Activated CD8-positive, alpha-beta T cell treated with anti-CD3 and anti-CD28 coated beads, Interleukin-2, amount 10 ng/mL, durations not matched to agents 7 days and 5 days (primary cell): ENCODE data around the gene MOB3C. TPM values are rescaled to one million over a fixed set of nuclear protein-coding genes. Genes with fewer than 3 reads are reported as not detected.

Source experiments
- ATAC-seq: fragments of 150-1000 bp; cut with Tn5 transposase; one replicate; pipeline ENCODE4 v1.10.0; 2021; ENCODE audit warnings: moderate library complexity
- CTCF ChIA-PET: fragments of 350-600 bp; sonication (Branson Sonifier 250); formaldehyde crosslinking; loops from one replicate; lab custom pipeline; 2021; ENCODE audit warnings: antibody characterized with exemption; lab: Charles Lee
- POLR2A ChIA-PET: fragments of 350-600 bp; sonication (Branson Sonifier 250); formaldehyde crosslinking; loops from one replicate; lab custom pipeline; 2021; ENCODE audit warnings: antibody characterized with exemption; lab: Charles Lee
- DNase-seq: peaks from one replicate; pipeline ENCODE4 v3.0.0-alpha.2; 2020
- H3K27ac Mint-ChIP-seq: one replicate; pipeline ENCODE4 v1.8.0; 2021; ENCODE audit warnings: mild to moderate bottlenecking, mixed read lengths
- H3K27me3 Mint-ChIP-seq: one replicate; pipeline ENCODE4 v1.8.0; 2021; ENCODE audit warnings: low read depth, mixed read lengths
- H3K36me3 Mint-ChIP-seq: one replicate; pipeline ENCODE4 v1.8.0; 2021; ENCODE audit warnings: low read depth, mixed read lengths
- H3K4me1 Mint-ChIP-seq: one replicate; pipeline ENCODE4 v1.8.0; 2021; ENCODE audit warnings: low read depth, mixed read lengths
- H3K4me3 Mint-ChIP-seq: one replicate; pipeline ENCODE4 v1.8.0; 2021; ENCODE audit warnings: mild to moderate bottlenecking, mixed read lengths
- H3K9me3 Mint-ChIP-seq: one replicate; pipeline ENCODE4 v1.8.0; 2022; ENCODE audit warnings: mixed read lengths; ENCODE audit not compliant: insufficient read depth
- total RNA-seq, 2 experiments: library from RNA; stranded (reverse); gene quantifications; one replicate each; pipeline ENCODE4 v1.2.3, GENCODE V29; 2021

The MOB3C gene
- total RNA-seq, 2 experiments from 2014 or later: 20.1 to 20.9 TPM

GRCh38 chr1:46569884-46570725, 46.5 kb downstream of the MOB3C start:
- ChIA-PET POLR2A (no interaction called here), CTCF (interaction anchor here (0.6 kb wide), 1 partner anchor 36 kb away, joined by 4 read pairs; no protein-coding TSS in a partner anchor)
- no peak for ATAC-seq
- no peaks in the 10 kb centered on the region for H3K27me3 Mint-ChIP-seq
- no peak overlapping the region for H3K4me3 Mint-ChIP-seq
- peaks cover 51% of the 10 kb centered on the region for H3K36me3 Mint-ChIP-seq
- H3K9me3 Mint-ChIP-seq: no peaks in the 10 kb centered on the region
- H3K27ac Mint-ChIP-seq: no peak overlapping the region
- DNase-seq: no peak
- peaks cover 14% of the 10 kb centered on the region for H3K4me1 Mint-ChIP-seq

- no peak for DNase-seq
- peaks cover 13% of the 10 kb centered on the region for H3K4me1 Mint-ChIP-seq
- H3K36me3 Mint-ChIP-seq: peaks cover 49% of the 10 kb centered on the region
- no peak for ATAC-seq
- no peak overlapping the region for H3K27ac Mint-ChIP-seq
- H3K9me3 Mint-ChIP-seq: no peaks in the 10 kb centered on the region
- H3K27me3 Mint-ChIP-seq: no peaks in the 10 kb centered on the region
- ChIA-PET POLR2A (no interaction called here), CTCF (no interaction called here)
- no peak overlapping the region for H3K4me3 Mint-ChIP-seq
Measured at GRCh38 chr1:46569116-46569515, 47.5 kb downstream of the MOB3C start.

- Mint-ChIP-seq H3K4me3 (no peak overlapping the region), H3K36me3 (peaks cover 45% of the 10 kb centered on the region), H3K4me1 (peaks cover 9% of the 10 kb centered on the region), H3K27me3 (no peaks in the 10 kb centered on the region), H3K9me3 (no peaks in the 10 kb centered on the region), H3K27ac (no peak overlapping the region)
- no peak for ATAC-seq
- DNase-seq: no peak
- POLR2A ChIA-PET: no interaction called here
- CTCF ChIA-PET: no interaction called here
Measured at GRCh38 chr1:46568461-46568891, 48.1 kb downstream of the MOB3C start.

DNA sequence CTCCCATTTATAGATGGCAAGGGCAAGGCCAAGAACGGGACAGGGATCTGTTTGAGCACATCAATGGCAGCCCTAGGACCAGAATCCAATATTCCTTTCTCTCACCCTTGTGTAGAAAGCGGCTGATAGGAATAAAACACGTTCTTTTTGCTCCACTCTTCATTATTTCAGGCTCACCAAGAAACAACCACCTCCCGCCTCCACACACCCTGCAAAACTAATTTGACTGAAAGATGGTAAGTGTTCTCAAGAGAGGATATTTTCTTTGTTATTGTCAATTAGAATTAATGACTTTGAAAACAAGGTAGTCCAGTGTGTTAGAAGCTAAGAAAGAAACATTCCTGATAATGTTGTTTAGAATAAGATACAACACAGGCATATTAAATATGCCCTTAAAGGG, 53.3 kb downstream of the MOB3C start:
- DNase-seq (no peak), ATAC-seq (no peak)
- Mint-ChIP-seq H3K9me3 (no peaks in the 10 kb centered on the region), H3K4me1 (no peaks in the 10 kb centered on the region), H3K36me3 (peaks cover 52% of the 10 kb centered on the region), H3K27ac (no peak overlapping the region), H3K4me3 (no peak overlapping the region), H3K27me3 (no peaks in the 10 kb centered on the region)
- ChIA-PET CTCF (interaction anchor here (1.0 kb wide), 1 partner anchor 28 kb away, joined by 3 read pairs; a partner anchor contains a TSS), POLR2A (no interaction called here)

GRCh38 chr1:46562498-46562897, 54.1 kb downstream of the MOB3C start:
- no peaks in the 10 kb centered on the region for H3K4me1 Mint-ChIP-seq
- no peaks in the 10 kb centered on the region for H3K9me3 Mint-ChIP-seq
- POLR2A ChIA-PET: no interaction called here
- DNase-seq (no peak), ATAC-seq (no peak)
- peaks cover 47% of the 10 kb centered on the region for H3K36me3 Mint-ChIP-seq
- no peaks in the 10 kb centered on the region for H3K27me3 Mint-ChIP-seq
- no peak overlapping the region for H3K27ac Mint-ChIP-seq
- CTCF ChIA-PET: no interaction called here
- no peak overlapping the region for H3K4me3 Mint-ChIP-seq

- H3K27me3 Mint-ChIP-seq: no peaks in the 10 kb centered on the region
- no peak overlapping the region for H3K4me3 Mint-ChIP-seq
- H3K27ac Mint-ChIP-seq: no peak overlapping the region
- ChIA-PET POLR2A (no interaction called here), CTCF (interaction anchor here (1.0 kb wide), 1 partner anchor 82 kb away, joined by 3 read pairs; no protein-coding TSS in a partner anchor)
- DNase-seq: no peak
- no peaks in the 10 kb centered on the region for H3K4me1 Mint-ChIP-seq
- H3K9me3 Mint-ChIP-seq: no peaks in the 10 kb centered on the region
- H3K36me3 Mint-ChIP-seq: peaks cover 23% of the 10 kb centered on the region
- ATAC-seq: no peak
Measured at GRCh38 chr1:46558966-46559365, 57.6 kb downstream of the MOB3C start.

GRCh38 chr1:46558141-46558963, 58.3 kb downstream of the MOB3C start:
- ChIA-PET POLR2A (no interaction called here), CTCF (interaction anchor here (1.0 kb wide), 1 partner anchor 81 kb away, joined by 3 read pairs; no protein-coding TSS in a partner anchor)

More at GRCh38 chr1:46558141-46558963, 58.3 kb downstream of the MOB3C start:
- DNase-seq (no peak), ATAC-seq (no peak)
- Mint-ChIP-seq H3K4me1 (no peaks in the 10 kb centered on the region), H3K27me3 (no peaks in the 10 kb centered on the region), H3K4me3 (no peak overlapping the region), H3K9me3 (no peaks in the 10 kb centered on the region), H3K27ac (no peak overlapping the region), H3K36me3 (peaks cover 20% of the 10 kb centered on the region)

Other genes with a start within 250 kb of the MOB3C start
- gene FAAH, start 222.5 kb downstream of the MOB3C start, total RNA-seq: 1 to 10 TPM; 3.6 to 3.9 TPM
- gene DMBX1, start 127.0 kb downstream of the MOB3C start, total RNA-seq: under 1 TPM in 1 of 2 experiments, not detected in 1; 0.08 TPM
- not detected for gene KNCN, start 65.2 kb downstream of the MOB3C start, total RNA-seq
- 10 to 100 TPM; 68.9 to 72.3 TPM for gene MKNK1, start 12.5 kb downstream of the MOB3C start, total RNA-seq
- 10 to 100 TPM; 47.4 to 55.0 TPM for gene ATPAF1, start 51.6 kb upstream of the MOB3C start, total RNA-seq
- gene TEX38, start 55.0 kb upstream of the MOB3C start, total RNA-seq: not detected
- gene EFCAB14, start 102.3 kb upstream of the MOB3C start, total RNA-seq: 10 to 100 TPM; 81.4 to 85.1 TPM
- not detected for gene CYP4B1, start 182.2 kb upstream of the MOB3C start, total RNA-seq